Trophoblast cell (in vitro differentiated cells and primary cell): ENCODE data around the gene TMEM132D.
A peak's percentile ranks its signal among the peaks of the same experiment; 100 is the strongest.
"Not testable (repeated sequence)": the region's sequence is repeated elsewhere in the genome, so short reads cannot be mapped to it uniquely, and the experiment has no call there.

Experiments
- DNase-seq, 2 donors: peaks; one replicate each; pipeline ENCODE4 v3.0.0-alpha.2; 2016
- H2AFZ ChIP-seq: 2 replicates; pipeline ENCODE4 v1.6.1; 2013; ENCODE audit warnings: low read length, moderate library complexity, mild to moderate bottlenecking; ENCODE audit not compliant: insufficient read depth, poor library complexity
- H2AK5ac ChIP-seq: 2 replicates; pipeline ENCODE4 v1.6.1; 2013; ENCODE audit warnings: mild to moderate bottlenecking, low read length
- H2BK120ac ChIP-seq: 2 replicates; pipeline ENCODE4 v1.6.1; 2013; ENCODE audit warnings: low read length, mild to moderate bottlenecking, moderate library complexity; ENCODE audit not compliant: insufficient read depth, poor library complexity
- H2BK12ac ChIP-seq: 2 replicates; pipeline ENCODE4 v1.6.1; 2013; ENCODE audit warnings: mild to moderate bottlenecking, low read length, moderate library complexity
- H2BK5ac ChIP-seq: 2 replicates; pipeline ENCODE4 v1.6.1; 2013; ENCODE audit warnings: low read length, low read depth, moderate library complexity, mild to moderate bottlenecking; ENCODE audit not compliant: poor library complexity
- H3K14ac ChIP-seq: 2 replicates; pipeline ENCODE4 v1.6.1; 2013; ENCODE audit warnings: mild to moderate bottlenecking, low read length
- H3K18ac ChIP-seq: 2 replicates; pipeline ENCODE4 v1.6.1; 2013; ENCODE audit warnings: mild to moderate bottlenecking, low read length
- H3K23ac ChIP-seq: 2 replicates; pipeline ENCODE4 v1.6.1; 2013; ENCODE audit warnings: low read length
- H3K27ac ChIP-seq: 2 replicates; pipeline ENCODE4 v1.5.1; 2013; ENCODE audit warnings: low read depth, mild to moderate bottlenecking, inconsistent platforms, low read length, moderate library complexity
- H3K27me3 ChIP-seq: 2 replicates; pipeline ENCODE4 v1.6.1; 2013; ENCODE audit warnings: inconsistent platforms, mild to moderate bottlenecking, low read length, moderate library complexity; ENCODE audit not compliant: insufficient read depth
- H3K36me3 ChIP-seq, 2 experiments: 1 replicate in 1 of 2; 2 replicates in 1 of 2; pipeline ENCODE4 v1.6.1; 2013; ENCODE audit warnings: low read length in 2 of 2, mild to moderate bottlenecking in 2 of 2, moderate library complexity in 1 of 2; ENCODE audit not compliant: insufficient read depth in 2 of 2, control insufficient read depth in 1 of 2
- H3K4ac ChIP-seq: 2 replicates; pipeline ENCODE4 v1.6.1; 2013; ENCODE audit warnings: low read depth, mild to moderate bottlenecking, low read length, moderate library complexity
- H3K4me1 ChIP-seq, 2 experiments: 1 replicate in 1 of 2; 2 replicates in 1 of 2; pipeline ENCODE4 v1.6.1; 2013; ENCODE audit warnings: low read length in 2 of 2, mild to moderate bottlenecking in 2 of 2, moderate library complexity in 1 of 2; ENCODE audit not compliant: insufficient read depth in 2 of 2, control insufficient read depth in 1 of 2
- H3K4me2 ChIP-seq: 2 replicates; pipeline ENCODE4 v1.6.1; 2013; ENCODE audit warnings: inconsistent platforms, mild to moderate bottlenecking, low read length, moderate library complexity
- H3K4me3 ChIP-seq: 2 replicates; pipeline ENCODE4 v1.5.1; 2013; ENCODE audit warnings: mild to moderate bottlenecking, low read depth, low read length, inconsistent platforms
- H3K79me1 ChIP-seq: one replicate; pipeline ENCODE4 v1.6.1; 2013; ENCODE audit warnings: low read length
- H3K79me2 ChIP-seq: 2 replicates; pipeline ENCODE4 v1.6.1; 2013; ENCODE audit warnings: low read length, mild to moderate bottlenecking; ENCODE audit not compliant: control insufficient read depth, insufficient read depth, poor library complexity
- H3K9ac ChIP-seq: 2 replicates; pipeline ENCODE4 v1.6.1; 2013; ENCODE audit warnings: mild to moderate bottlenecking, low read length
- H3K9me3 ChIP-seq: 2 replicates; pipeline ENCODE4 v1.6.1; 2013; ENCODE audit warnings: low read depth, mild to moderate bottlenecking, control low read depth, inconsistent platforms, low read length; ENCODE audit not compliant: insufficient read depth
- H4K12ac ChIP-seq: 2 replicates; pipeline ENCODE4 v1.6.1; 2013; ENCODE audit warnings: low read depth, mild to moderate bottlenecking, low read length, moderate library complexity
- H4K8ac ChIP-seq: 2 replicates; pipeline ENCODE4 v1.6.1; 2013; ENCODE audit warnings: low read depth, mild to moderate bottlenecking, low read length, moderate library complexity
- H4K91ac ChIP-seq: one replicate; pipeline ENCODE4 v1.6.1; 2013; ENCODE audit warnings: low read depth, mild to moderate bottlenecking, low read length, moderate library complexity
- WGBS: extraction: QIAGEN DNeasy Blood & Tissue Kit; methylation state at CpG from one replicate; pipeline ENCODE4 v1.1.7; 2013; ENCODE audit warnings: missing lambda C conversion rate; ENCODE audit not compliant: insufficient read length, insufficient coverage; ENCODE audit errors: extremely low coverage; 5-methylcytosine and 5-hydroxymethylcytosine counted together

TMEM132D gene

GRCh38 chr12:129900306-129900705 is 3.5 kb downstream of the TMEM132D start:
- Histone ChIP-seq H4K91ac (no peak overlapping the region), H2AFZ (no peak overlapping the region), H3K4me3 (peak overlapping the region; percentile 57), H2BK120ac (no peak overlapping the region), H2AK5ac (no peak overlapping the region), H3K9me3 (peaks cover 4% of the 10 kb centered on the region), H3K23ac (peak overlapping the region; percentile 61), H2BK12ac (no peak overlapping the region), H4K8ac (no peak overlapping the region), H3K79me2 (no peaks in the 10 kb centered on the region), H3K9ac (no peak overlapping the region), H3K4me2 (no peak overlapping the region), H2BK5ac (no peak overlapping the region), H3K36me3 (no peaks in the 10 kb centered on the region), H4K12ac (no peak overlapping the region), H3K27me3 (peaks cover 37% of the 10 kb centered on the region), H3K4me1 (peaks cover 0 to 4% of the 10 kb centered on the region in 2 experiments), H3K27ac (no peak overlapping the region), H3K79me1 (no peaks in the 10 kb centered on the region), H3K4ac (no peak overlapping the region), H3K14ac (no peak overlapping the region), H3K18ac (no peak overlapping the region)
- no peak for DNase-seq
- no CpG with 5 or more reads among the region's 10 CpGs for WGBS

GRCh38 chr12:129899045-129899444 is 4.8 kb downstream of the TMEM132D start:
- H2BK120ac ChIP-seq: not testable (repeated sequence)

GRCh38 chr12:129893691-129894090 is 10.1 kb downstream of the TMEM132D start:
- H3K23ac ChIP-seq: no peak overlapping the region
- H3K36me3 ChIP-seq: no peaks in the 10 kb centered on the region
- no peak overlapping the region for H4K12ac ChIP-seq
- no peak overlapping the region for H3K18ac ChIP-seq
- no peak overlapping the region for H3K9ac ChIP-seq
- no peak for DNase-seq
- H4K91ac ChIP-seq: no peak overlapping the region
- H3K79me2 ChIP-seq: no peaks in the 10 kb centered on the region
- H2BK120ac ChIP-seq: no peak overlapping the region
- no peaks in the 10 kb centered on the region for H3K4me1 ChIP-seq
- no peaks in the 10 kb centered on the region for H3K9me3 ChIP-seq
- H3K14ac ChIP-seq: no peak overlapping the region
- no peak overlapping the region for H2BK12ac ChIP-seq
- no peak overlapping the region for H3K4ac ChIP-seq
- no peaks in the 10 kb centered on the region for H3K79me1 ChIP-seq
- H3K27ac ChIP-seq: no peak overlapping the region
- H3K4me2 ChIP-seq: no peak overlapping the region
- no peak overlapping the region for H2AFZ ChIP-seq
- no peak overlapping the region for H4K8ac ChIP-seq
- no peak overlapping the region for H2BK5ac ChIP-seq
- H2AK5ac ChIP-seq: no peak overlapping the region
- no CpG with 5 or more reads among the region's 4 CpGs for WGBS
- H3K4me3 ChIP-seq: no peak overlapping the region
- no peaks in the 10 kb centered on the region for H3K27me3 ChIP-seq

More at GRCh38 chr12:129899045-129899444, 4.8 kb downstream of the TMEM132D start:
- H2AK5ac ChIP-seq, H2BK5ac ChIP-seq, H3K14ac ChIP-seq, H3K4ac ChIP-seq, H3K23ac ChIP-seq, H4K12ac ChIP-seq, H3K79me2 ChIP-seq, H3K4me2 ChIP-seq, H3K79me1 ChIP-seq, DNase-seq, H2BK12ac ChIP-seq, H3K9me3 ChIP-seq, H3K4me1 ChIP-seq, H3K18ac ChIP-seq, H4K8ac ChIP-seq, H2AFZ ChIP-seq, H3K9ac ChIP-seq, H3K36me3 ChIP-seq, H4K91ac ChIP-seq, H3K27ac ChIP-seq: not testable (repeated sequence)
- WGBS: no CpG with 5 or more reads among the region's 1 CpG
- peaks cover 28% of the 10 kb centered on the region for H3K27me3 ChIP-seq
- peak overlapping the region; percentile 4 for H3K4me3 ChIP-seq

- Histone ChIP-seq H3K9ac (no peak overlapping the region), H4K91ac (no peak overlapping the region), H3K27ac (no peak overlapping the region), H2AFZ (no peak overlapping the region), H2BK12ac (no peak overlapping the region), H3K4ac (no peak overlapping the region), H2AK5ac (no peak overlapping the region), H3K23ac (no peak overlapping the region), H3K4me3 (no peak overlapping the region), H3K14ac (no peak overlapping the region), H4K12ac (no peak overlapping the region), H3K79me2 (no peaks in the 10 kb centered on the region), H3K79me1 (no peaks in the 10 kb centered on the region), H3K18ac (no peak overlapping the region), H3K4me2 (no peak overlapping the region), H4K8ac (no peak overlapping the region), H2BK5ac (no peak overlapping the region), H3K36me3 (no peaks in the 10 kb centered on the region), H3K9me3 (no peaks in the 10 kb centered on the region), H2BK120ac (no peak overlapping the region), H3K4me1 (no peaks in the 10 kb centered on the region), H3K27me3 (no peaks in the 10 kb centered on the region)
- no CpG with 5 or more reads among the region's 4 CpGs for WGBS
- no peak for DNase-seq
Observed at GRCh38 chr12:129887101-129887500, 16.7 kb downstream of the TMEM132D start.
